GM23338 (cell line): Measurements from ENCODE around the gene OLFM1. TPM values are rescaled to one million over a fixed set of nuclear protein-coding genes. Genes with fewer than 3 reads are reported as not detected.

ENCODE experiments used
- ATAC-seq: fragments of 200-7000 bp; cut with Tn5 transposase; 3 replicates; pipeline ENCODE4 v1.9.1; 2020
- DNase-seq: peaks from one replicate; pipeline ENCODE4 v3.0.0-alpha.2; 2015; ENCODE audit warnings: low spot score
- H2AFZ ChIP-seq: fragments of 200-600 bp; sonication (generic); 2 replicates; pipeline ENCODE4 v1.8.0; 2016; ENCODE audit warnings: antibody characterized with exemption, mild to moderate bottlenecking, moderate library complexity
- H3F3A ChIP-seq: fragments of 200-600 bp; sonication (generic); replicated peaks from 2 replicates; pipeline ENCODE4 v1.8.0; 2017; ENCODE audit warnings: antibody characterized with exemption, mixed run types, low read depth
- H3K27ac ChIP-seq: fragments of 200-600 bp; sonication (generic); 2 replicates; pipeline ENCODE4 v1.6.1; 2016; ENCODE audit warnings: low read depth
- H3K27me3 ChIP-seq: fragments of 200-600 bp; sonication (generic); 2 replicates; pipeline ENCODE4 v1.8.0; 2016; ENCODE audit warnings: mild to moderate bottlenecking, mixed run types, moderate library complexity; ENCODE audit not compliant: insufficient read depth
- H3K36me3 ChIP-seq: fragments of 200-600 bp; sonication (generic); 2 replicates; pipeline ENCODE4 v1.8.0; 2016; ENCODE audit warnings: mild to moderate bottlenecking; ENCODE audit not compliant: insufficient read depth
- H3K4me1 ChIP-seq: fragments of 200-600 bp; sonication (generic); 2 replicates; pipeline ENCODE4 v1.8.0; 2016; ENCODE audit warnings: mild to moderate bottlenecking, moderate library complexity; ENCODE audit not compliant: insufficient read depth
- H3K4me2 ChIP-seq: fragments of 200-600 bp; sonication (generic); 2 replicates; pipeline ENCODE4 v1.7.1; 2017; ENCODE audit warnings: mixed run types
- H3K4me3 ChIP-seq: fragments of 200-600 bp; sonication (generic); 2 replicates; pipeline ENCODE4 v1.6.1; 2016; ENCODE audit warnings: mixed run types
- H3K79me2 ChIP-seq: fragments of 200-600 bp; sonication (generic); replicated peaks from 2 replicates; pipeline ENCODE4 v1.8.0; 2017; ENCODE audit warnings: mild to moderate bottlenecking; ENCODE audit not compliant: insufficient read depth
- H3K9me2 ChIP-seq: fragments of 200-600 bp; sonication (generic); 2 replicates; pipeline ENCODE4 v1.8.0; 2017; ENCODE audit not compliant: insufficient read depth
- H4K20me1 ChIP-seq: fragments of 200-600 bp; sonication (generic); replicated peaks from 2 replicates; pipeline ENCODE4 v1.8.0; 2017; ENCODE audit warnings: mild to moderate bottlenecking; ENCODE audit not compliant: insufficient read depth
- H3K27ac Mint-ChIP-seq: 2 replicates; pipeline ENCODE4 v1.8.0; 2020; ENCODE audit warnings: inconsistent platforms, mild to moderate bottlenecking, moderate library complexity, mixed read lengths
- H3K27me3 Mint-ChIP-seq: 3 replicates; pipeline ENCODE4 v1.8.0; 2022; ENCODE audit warnings: low read depth, mild to moderate bottlenecking, moderate library complexity, mixed read lengths, inconsistent platforms; ENCODE audit not compliant: insufficient read depth, poor library complexity
- H3K36me3 Mint-ChIP-seq: 3 replicates; pipeline ENCODE4 v1.8.0; 2021; ENCODE audit warnings: low read depth, mild to moderate bottlenecking, inconsistent platforms, moderate library complexity, mixed read lengths
- H3K4me1 Mint-ChIP-seq: 3 replicates; pipeline ENCODE4 v1.8.0; 2020; ENCODE audit warnings: mild to moderate bottlenecking, inconsistent platforms, mixed read lengths
- H3K4me3 Mint-ChIP-seq: 3 replicates; pipeline ENCODE4 v1.8.0; 2021; ENCODE audit warnings: moderate library complexity, mild to moderate bottlenecking, inconsistent platforms, mixed read lengths
- H3K9me3 Mint-ChIP-seq: 3 replicates; pipeline ENCODE4 v1.8.0; 2020; ENCODE audit warnings: moderate library complexity, mild to moderate bottlenecking, inconsistent platforms, mixed read lengths
- CREB1 ChIP-seq: fragments of 250-450 bp; sonication (Bioruptor Pico); IDR thresholded peaks from 2 replicates; pipeline ENCODE4 v1.5.0; 2020; ENCODE audit warnings: low read depth, mild to moderate bottlenecking, moderate library complexity
- CTCF ChIP-seq, 2 experiments: fragments of 200-600 bp in 1 of 2; sonication (generic) in 1 of 2; conservative IDR thresholded peaks; 2 replicates each; pipeline versions ENCODE4 v1.5.1 to v1.6.1; 2016 to 2017; ENCODE audit warnings: antibody characterized with exemption in 2 of 2, low read depth in 2 of 2, mild to moderate bottlenecking in 2 of 2, moderate library complexity in 1 of 2
- ETS1 ChIP-seq: IDR thresholded peaks from 2 replicates; pipeline ENCODE4 v1.6.1; 2016; ENCODE audit warnings: antibody characterized with exemption
- EZH2 ChIP-seq: fragments of 200-600 bp; sonication (generic); IDR thresholded peaks from one replicate; pipeline ENCODE4 v1.8.0; 2017; ENCODE audit warnings: antibody characterized with exemption, mild to moderate bottlenecking, low read depth; ENCODE audit not compliant: unreplicated experiment
- EZH2phosphoT487 ChIP-seq: fragments of 200-600 bp; sonication (generic); IDR thresholded peaks from one replicate; pipeline ENCODE4 v1.8.1; 2018; ENCODE audit warnings: antibody characterized with exemption; ENCODE audit not compliant: unreplicated experiment
- JUNB ChIP-seq: IDR thresholded peaks from one replicate; pipeline ENCODE4 v1.6.1; 2016; ENCODE audit warnings: antibody characterized with exemption; ENCODE audit not compliant: unreplicated experiment
- NANOG ChIP-seq: IDR thresholded peaks from 2 replicates; pipeline ENCODE4 v1.6.1; 2016; ENCODE audit warnings: antibody characterized with exemption, borderline replicate concordance
- POLR2AphosphoS5 ChIP-seq: IDR thresholded peaks from 2 replicates; pipeline ENCODE4 v1.6.1; 2016; ENCODE audit warnings: antibody characterized with exemption, low read depth
- STAT1 ChIP-seq: IDR thresholded peaks from one replicate; pipeline ENCODE4 v1.6.1; 2016; ENCODE audit warnings: antibody characterized with exemption; ENCODE audit not compliant: unreplicated experiment
- ZNF114 ChIP-seq: fragments of 250-450 bp; sonication (Bioruptor Pico); IDR thresholded peaks from 2 replicates; pipeline ENCODE4 v1.5.0; 2020; ENCODE audit warnings: mild to moderate bottlenecking, moderate library complexity
- ZNF331 ChIP-seq: fragments of 250-450 bp; sonication (Bioruptor Pico); IDR thresholded peaks from 2 replicates; pipeline ENCODE4 v1.5.0; 2020; ENCODE audit warnings: low read depth, mild to moderate bottlenecking, moderate library complexity
- polyA plus RNA-seq: library from polyadenylated mRNA; unstranded; fragments of >200 nt; fragmentation: Nextera tagmentation; extraction: Ambion mirVana; gene quantifications from 2 replicates; pipeline ENCODE4 v1.2.1, GENCODE V29; 2016
- total RNA-seq: library from RNA; depleted of rRNA; stranded (reverse); fragments of >200 nt; shearing (Covaris generic); gene quantifications from 2 replicates; pipeline ENCODE4 v1.2.3, GENCODE V29; 2014
- TF ChIP-seq, protein P1 (sequence below): fragments of 250-450 bp; sonication (Bioruptor Pico); IDR thresholded peaks from 2 replicates; pipeline ENCODE4 v1.5.0; 2020; ENCODE audit warnings: mild to moderate bottlenecking, moderate library complexity
- TF ChIP-seq, protein P2 (sequence below): IDR thresholded peaks from one replicate; pipeline ENCODE4 v1.6.1; 2018; ENCODE audit warnings: antibody characterized with exemption; ENCODE audit not compliant: unreplicated experiment

OLFM1 gene
- total and polyA plus RNA-seq, 2 experiments from 2014 or later, result 20.6 to 40.1 TPM

- no peaks in the 10 kb centered on the region for H3K4me1 Mint-ChIP-seq
- no peak overlapping the region for H3K4me2 ChIP-seq
- no peaks in the 10 kb centered on the region for H3K4me1 ChIP-seq
- H3K27ac Mint-ChIP-seq, result no peak overlapping the region
- H2AFZ ChIP-seq, result no peak overlapping the region
- peaks cover 7% of the 10 kb centered on the region; the same call in 1 of the 3 replicates for H3K9me3 Mint-ChIP-seq
- no peaks in the 10 kb centered on the region for H3K36me3 Mint-ChIP-seq
- H4K20me1 ChIP-seq, result no peaks in the 10 kb centered on the region
- H3K79me2 ChIP-seq, result no peaks in the 10 kb centered on the region
- no peak overlapping the region for H3K4me3 Mint-ChIP-seq
- no peaks in the 10 kb centered on the region for H3K27me3 ChIP-seq
- H3K27ac ChIP-seq, result no peak overlapping the region
- H3K9me2 ChIP-seq, result peaks cover 6% of the 10 kb centered on the region; the same call in 1 of the 2 replicates
- no peak for DNase-seq
- H3F3A ChIP-seq, result no peaks in the 10 kb centered on the region
- ATAC-seq, result no peak
- H3K36me3 ChIP-seq, result no peaks in the 10 kb centered on the region
- H3K27me3 Mint-ChIP-seq, result peaks cover 4% of the 10 kb centered on the region
- TF ChIP-seq CTCF (conservative IDR thresholded peaks at IDR 0.05; ENCODE audit: low read depth in 2 of 2) (no peak), NANOG (no peak), ZNF114 (CRISPR knock-in tag) (no peak), JUNB (no peak), EZH2 (no peak), STAT1 (no peak), ZNF331 (CRISPR knock-in tag) (no peak), POLR2AphosphoS5 (no peak), CREB1 (CRISPR knock-in tag) (no peak), EZH2phosphoT487 (no peak), ETS1 (no peak)
- TF ChIP-seq, protein P1, sequence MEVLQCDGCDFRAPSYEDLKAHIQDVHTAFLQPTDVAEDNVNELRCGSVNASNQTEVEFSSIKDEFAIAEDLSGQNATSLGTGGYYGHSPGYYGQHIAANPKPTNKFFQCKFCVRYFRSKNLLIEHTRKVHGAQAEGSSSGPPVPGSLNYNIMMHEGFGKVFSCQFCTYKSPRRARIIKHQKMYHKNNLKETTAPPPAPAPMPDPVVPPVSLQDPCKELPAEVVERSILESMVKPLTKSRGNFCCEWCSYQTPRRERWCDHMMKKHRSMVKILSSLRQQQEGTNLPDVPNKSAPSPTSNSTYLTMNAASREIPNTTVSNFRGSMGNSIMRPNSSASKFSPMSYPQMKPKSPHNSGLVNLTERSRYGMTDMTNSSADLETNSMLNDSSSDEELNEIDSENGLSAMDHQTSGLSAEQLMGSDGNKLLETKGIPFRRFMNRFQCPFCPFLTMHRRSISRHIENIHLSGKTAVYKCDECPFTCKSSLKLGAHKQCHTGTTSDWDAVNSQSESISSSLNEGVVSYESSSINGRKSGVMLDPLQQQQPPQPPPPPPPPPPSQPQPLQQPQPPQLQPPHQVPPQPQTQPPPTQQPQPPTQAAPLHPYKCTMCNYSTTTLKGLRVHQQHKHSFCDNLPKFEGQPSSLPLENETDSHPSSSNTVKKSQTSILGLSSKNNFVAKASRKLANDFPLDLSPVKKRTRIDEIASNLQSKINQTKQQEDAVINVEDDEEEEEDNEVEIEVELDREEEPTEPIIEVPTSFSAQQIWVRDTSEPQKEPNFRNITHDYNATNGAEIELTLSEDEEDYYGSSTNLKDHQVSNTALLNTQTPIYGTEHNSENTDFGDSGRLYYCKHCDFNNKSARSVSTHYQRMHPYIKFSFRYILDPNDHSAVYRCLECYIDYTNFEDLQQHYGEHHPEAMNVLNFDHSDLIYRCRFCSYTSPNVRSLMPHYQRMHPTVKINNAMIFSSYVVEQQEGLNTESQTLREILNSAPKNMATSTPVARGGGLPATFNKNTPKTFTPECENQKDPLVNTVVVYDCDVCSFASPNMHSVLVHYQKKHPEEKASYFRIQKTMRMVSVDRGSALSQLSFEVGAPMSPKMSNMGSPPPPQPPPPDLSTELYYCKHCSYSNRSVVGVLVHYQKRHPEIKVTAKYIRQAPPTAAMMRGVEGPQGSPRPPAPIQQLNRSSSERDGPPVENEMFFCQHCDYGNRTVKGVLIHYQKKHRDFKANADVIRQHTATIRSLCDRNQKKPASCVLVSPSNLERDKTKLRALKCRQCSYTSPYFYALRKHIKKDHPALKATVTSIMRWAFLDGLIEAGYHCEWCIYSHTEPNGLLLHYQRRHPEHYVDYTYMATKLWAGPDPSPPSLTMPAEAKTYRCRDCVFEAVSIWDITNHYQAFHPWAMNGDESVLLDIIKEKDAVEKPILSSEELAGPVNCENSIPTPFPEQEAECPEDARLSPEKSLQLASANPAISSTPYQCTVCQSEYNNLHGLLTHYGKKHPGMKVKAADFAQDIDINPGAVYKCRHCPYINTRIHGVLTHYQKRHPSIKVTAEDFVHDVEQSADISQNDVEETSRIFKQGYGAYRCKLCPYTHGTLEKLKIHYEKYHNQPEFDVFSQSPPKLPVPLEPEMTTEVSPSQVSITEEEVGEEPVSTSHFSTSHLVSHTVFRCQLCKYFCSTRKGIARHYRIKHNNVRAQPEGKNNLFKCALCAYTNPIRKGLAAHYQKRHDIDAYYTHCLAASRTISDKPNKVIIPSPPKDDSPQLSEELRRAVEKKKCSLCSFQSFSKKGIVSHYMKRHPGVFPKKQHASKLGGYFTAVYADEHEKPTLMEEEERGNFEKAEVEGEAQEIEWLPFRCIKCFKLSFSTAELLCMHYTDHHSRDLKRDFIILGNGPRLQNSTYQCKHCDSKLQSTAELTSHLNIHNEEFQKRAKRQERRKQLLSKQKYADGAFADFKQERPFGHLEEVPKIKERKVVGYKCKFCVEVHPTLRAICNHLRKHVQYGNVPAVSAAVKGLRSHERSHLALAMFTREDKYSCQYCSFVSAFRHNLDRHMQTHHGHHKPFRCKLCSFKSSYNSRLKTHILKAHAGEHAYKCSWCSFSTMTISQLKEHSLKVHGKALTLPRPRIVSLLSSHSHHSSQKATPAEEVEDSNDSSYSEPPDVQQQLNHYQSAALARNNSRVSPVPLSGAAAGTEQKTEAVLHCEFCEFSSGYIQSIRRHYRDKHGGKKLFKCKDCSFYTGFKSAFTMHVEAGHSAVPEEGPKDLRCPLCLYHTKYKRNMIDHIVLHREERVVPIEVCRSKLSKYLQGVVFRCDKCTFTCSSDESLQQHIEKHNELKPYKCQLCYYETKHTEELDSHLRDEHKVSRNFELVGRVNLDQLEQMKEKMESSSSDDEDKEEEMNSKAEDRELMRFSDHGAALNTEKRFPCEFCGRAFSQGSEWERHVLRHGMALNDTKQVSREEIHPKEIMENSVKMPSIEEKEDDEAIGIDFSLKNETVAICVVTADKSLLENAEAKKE, result no peak
- TF ChIP-seq, protein P2, sequence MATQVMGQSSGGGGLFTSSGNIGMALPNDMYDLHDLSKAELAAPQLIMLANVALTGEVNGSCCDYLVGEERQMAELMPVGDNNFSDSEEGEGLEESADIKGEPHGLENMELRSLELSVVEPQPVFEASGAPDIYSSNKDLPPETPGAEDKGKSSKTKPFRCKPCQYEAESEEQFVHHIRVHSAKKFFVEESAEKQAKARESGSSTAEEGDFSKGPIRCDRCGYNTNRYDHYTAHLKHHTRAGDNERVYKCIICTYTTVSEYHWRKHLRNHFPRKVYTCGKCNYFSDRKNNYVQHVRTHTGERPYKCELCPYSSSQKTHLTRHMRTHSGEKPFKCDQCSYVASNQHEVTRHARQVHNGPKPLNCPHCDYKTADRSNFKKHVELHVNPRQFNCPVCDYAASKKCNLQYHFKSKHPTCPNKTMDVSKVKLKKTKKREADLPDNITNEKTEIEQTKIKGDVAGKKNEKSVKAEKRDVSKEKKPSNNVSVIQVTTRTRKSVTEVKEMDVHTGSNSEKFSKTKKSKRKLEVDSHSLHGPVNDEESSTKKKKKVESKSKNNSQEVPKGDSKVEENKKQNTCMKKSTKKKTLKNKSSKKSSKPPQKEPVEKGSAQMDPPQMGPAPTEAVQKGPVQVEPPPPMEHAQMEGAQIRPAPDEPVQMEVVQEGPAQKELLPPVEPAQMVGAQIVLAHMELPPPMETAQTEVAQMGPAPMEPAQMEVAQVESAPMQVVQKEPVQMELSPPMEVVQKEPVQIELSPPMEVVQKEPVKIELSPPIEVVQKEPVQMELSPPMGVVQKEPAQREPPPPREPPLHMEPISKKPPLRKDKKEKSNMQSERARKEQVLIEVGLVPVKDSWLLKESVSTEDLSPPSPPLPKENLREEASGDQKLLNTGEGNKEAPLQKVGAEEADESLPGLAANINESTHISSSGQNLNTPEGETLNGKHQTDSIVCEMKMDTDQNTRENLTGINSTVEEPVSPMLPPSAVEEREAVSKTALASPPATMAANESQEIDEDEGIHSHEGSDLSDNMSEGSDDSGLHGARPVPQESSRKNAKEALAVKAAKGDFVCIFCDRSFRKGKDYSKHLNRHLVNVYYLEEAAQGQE, result no peak
- no peak overlapping the region for H3K4me3 ChIP-seq
Measured at GRCh38 chr9:135056541-135056940, 30.9 kb upstream of the OLFM1 start.
